ENCODE results near the gene AFF3.

DNA sequence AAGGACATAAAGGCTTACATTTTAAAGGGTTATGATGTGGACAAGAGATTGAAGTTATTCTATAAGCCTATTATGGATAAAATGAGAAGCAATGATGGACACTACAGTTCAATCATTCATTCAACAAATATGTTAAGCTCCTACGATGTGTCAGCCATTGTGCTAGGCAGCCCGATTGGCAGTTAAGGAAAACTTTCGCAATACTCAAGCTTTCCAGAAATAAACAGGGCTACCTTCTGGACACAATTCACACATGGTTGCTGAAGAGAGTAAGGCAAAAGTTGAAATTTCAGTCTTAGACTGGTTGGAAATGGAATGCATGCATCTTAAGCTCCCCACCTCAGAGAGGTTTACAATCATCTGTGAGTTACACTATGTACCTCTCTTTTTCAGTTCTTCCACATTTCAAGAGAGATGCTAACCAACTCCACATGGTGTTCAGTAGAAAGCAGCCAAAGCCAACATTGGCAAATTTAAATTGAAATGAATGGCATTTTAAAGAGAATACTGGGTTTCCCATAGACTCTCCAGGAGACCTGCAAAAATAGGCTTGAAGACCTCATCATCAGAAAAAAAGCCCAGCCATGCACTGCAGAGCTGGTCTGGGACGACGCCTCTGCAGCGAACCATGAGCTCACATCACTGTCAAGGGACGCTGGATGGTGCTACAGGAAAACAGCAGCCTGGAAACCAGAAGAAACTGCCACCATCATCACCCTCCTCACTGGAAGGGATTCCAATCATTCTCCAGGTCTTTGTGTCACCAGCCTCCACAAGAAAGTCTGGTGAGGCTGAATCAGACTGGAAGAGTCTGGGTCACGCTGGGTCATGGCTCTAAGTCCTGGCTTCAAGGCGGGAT, 276.3 kb downstream of the AFF3 start:
- TF ChIP-seq POLR2A (IDR thresholded peaks at IDR 0.05), result no peak
- TF ChIP-seq, protein P1, sequence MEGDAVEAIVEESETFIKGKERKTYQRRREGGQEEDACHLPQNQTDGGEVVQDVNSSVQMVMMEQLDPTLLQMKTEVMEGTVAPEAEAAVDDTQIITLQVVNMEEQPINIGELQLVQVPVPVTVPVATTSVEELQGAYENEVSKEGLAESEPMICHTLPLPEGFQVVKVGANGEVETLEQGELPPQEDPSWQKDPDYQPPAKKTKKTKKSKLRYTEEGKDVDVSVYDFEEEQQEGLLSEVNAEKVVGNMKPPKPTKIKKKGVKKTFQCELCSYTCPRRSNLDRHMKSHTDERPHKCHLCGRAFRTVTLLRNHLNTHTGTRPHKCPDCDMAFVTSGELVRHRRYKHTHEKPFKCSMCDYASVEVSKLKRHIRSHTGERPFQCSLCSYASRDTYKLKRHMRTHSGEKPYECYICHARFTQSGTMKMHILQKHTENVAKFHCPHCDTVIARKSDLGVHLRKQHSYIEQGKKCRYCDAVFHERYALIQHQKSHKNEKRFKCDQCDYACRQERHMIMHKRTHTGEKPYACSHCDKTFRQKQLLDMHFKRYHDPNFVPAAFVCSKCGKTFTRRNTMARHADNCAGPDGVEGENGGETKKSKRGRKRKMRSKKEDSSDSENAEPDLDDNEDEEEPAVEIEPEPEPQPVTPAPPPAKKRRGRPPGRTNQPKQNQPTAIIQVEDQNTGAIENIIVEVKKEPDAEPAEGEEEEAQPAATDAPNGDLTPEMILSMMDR (IDR thresholded peaks at IDR 0.05), result no peak

Measured in uterus (tissue), 2 donors.